ENCODE measurements around the gene ACKR1.
A peak's percentile ranks its signal among the peaks of the same experiment; 100 is the strongest.

The ACKR1 gene

GRCh38 chr1:159204161-159205141 is at the start of gene ACKR1:
ACKR1 (plus strand) TSS chr1:159204875; CDS start chr1:159204960, 85 bp downstream.
- DNase-seq = no peak

- peak; percentile 85 for DNase-seq
These were observed 43.5 kb upstream of the ACKR1 start for GRCh38 chr1:159161001-159161718.

GRCh38 chr1:159161719-159162026 is 43.0 kb upstream of the ACKR1 start:
- no peak for DNase-seq

- DNase-seq = no peak
These were observed 42.0 kb upstream of the ACKR1 start for GRCh38 chr1:159162516-159163265.

- DNase-seq = no peak
These were observed 41.0 kb upstream of the ACKR1 start for GRCh38 chr1:159163614-159164228.

GRCh38 chr1:159168043-159168442 is 36.6 kb upstream of the ACKR1 start:
- no peak for DNase-seq

GRCh38 chr1:159170639-159171038 is 34.0 kb upstream of the ACKR1 start:
- DNase-seq = no peak

- DNase-seq = no peak
These were observed 33.4 kb upstream of the ACKR1 start, which contains the start of gene CADM3 for GRCh38 chr1:159171254-159171687. CADM3 (plus strand) TSS chr1:159171615; CDS start chr1:159171766, 151 bp downstream.

GRCh38 chr1:159171688-159172501 is 32.8 kb upstream of the ACKR1 start:
- no peak for DNase-seq

GRCh38 chr1:159172614-159173291 is 31.9 kb upstream of the ACKR1 start:
- no peak for DNase-seq

GRCh38 chr1:159173320-159173719 is 31.4 kb upstream of the ACKR1 start:
- no peak for DNase-seq

GRCh38 chr1:159175571-159175970 is 29.1 kb upstream of the ACKR1 start:
- no peak for DNase-seq

- DNase-seq = peak; percentile 66
These were observed 27.3 kb upstream of the ACKR1 start for GRCh38 chr1:159177272-159177907.

GRCh38 chr1:159179906-159180305 is 24.8 kb upstream of the ACKR1 start:
- DNase-seq = no peak

- no peak for DNase-seq
These were observed 24.2 kb upstream of the ACKR1 start for GRCh38 chr1:159180516-159180915.

GRCh38 chr1:159181328-159182024 is 23.2 kb upstream of the ACKR1 start:
- no peak for DNase-seq

GRCh38 chr1:159184201-159184600 is 20.5 kb upstream of the ACKR1 start:
- DNase-seq = no peak

- DNase-seq = no peak
These were observed 19.6 kb upstream of the ACKR1 start for GRCh38 chr1:159185121-159185520.

GRCh38 chr1:159187033-159187432 is 17.6 kb upstream of the ACKR1 start:
- DNase-seq = no peak

All from femur (tissue), 1 donor.